Peyer's patch (tissue), 4 donors: ENCODE measurements around the gene MARCHF10.

Source experiments
- POLR2A ChIP-seq, 2 donors: fragments of 450-650 bp; IDR thresholded peaks; one replicate each; pipeline ENCODE4 v1.5.1; 2017; ENCODE audit warnings: antibody characterized with exemption in 2 of 2, mild to moderate bottlenecking in 2 of 2, moderate library complexity in 2 of 2
- TF ChIP-seq, protein P1 (sequence below), 6 experiments: fragments of 450-650 bp in 4 of 6; fragments of 200-600 bp in 2 of 6; sonication (generic) in 1 of 6; IDR thresholded peaks; one replicate each; pipeline ENCODE4 v1.5.1; 2017 to 2019; ENCODE audit warnings: antibody characterized with exemption in 6 of 6, mild to moderate bottlenecking in 3 of 6, moderate library complexity in 1 of 6

- TF ChIP-seq POLR2A (IDR thresholded peaks at IDR 0.05), result no peak
- TF ChIP-seq, protein P1, sequence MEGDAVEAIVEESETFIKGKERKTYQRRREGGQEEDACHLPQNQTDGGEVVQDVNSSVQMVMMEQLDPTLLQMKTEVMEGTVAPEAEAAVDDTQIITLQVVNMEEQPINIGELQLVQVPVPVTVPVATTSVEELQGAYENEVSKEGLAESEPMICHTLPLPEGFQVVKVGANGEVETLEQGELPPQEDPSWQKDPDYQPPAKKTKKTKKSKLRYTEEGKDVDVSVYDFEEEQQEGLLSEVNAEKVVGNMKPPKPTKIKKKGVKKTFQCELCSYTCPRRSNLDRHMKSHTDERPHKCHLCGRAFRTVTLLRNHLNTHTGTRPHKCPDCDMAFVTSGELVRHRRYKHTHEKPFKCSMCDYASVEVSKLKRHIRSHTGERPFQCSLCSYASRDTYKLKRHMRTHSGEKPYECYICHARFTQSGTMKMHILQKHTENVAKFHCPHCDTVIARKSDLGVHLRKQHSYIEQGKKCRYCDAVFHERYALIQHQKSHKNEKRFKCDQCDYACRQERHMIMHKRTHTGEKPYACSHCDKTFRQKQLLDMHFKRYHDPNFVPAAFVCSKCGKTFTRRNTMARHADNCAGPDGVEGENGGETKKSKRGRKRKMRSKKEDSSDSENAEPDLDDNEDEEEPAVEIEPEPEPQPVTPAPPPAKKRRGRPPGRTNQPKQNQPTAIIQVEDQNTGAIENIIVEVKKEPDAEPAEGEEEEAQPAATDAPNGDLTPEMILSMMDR (IDR thresholded peaks at IDR 0.05), result peak in 2 of 6 experiments; percentile 4 to 14
Measured at GRCh38 chr17:62692721-62693431, 115.2 kb downstream of the MARCHF10 start.
